Trophoblast cell (in vitro differentiated cells and primary cell): ENCODE measurements around the gene GRID1.

ENCODE experiments used
- DNase-seq, 2 donors: peaks; one replicate each; pipeline ENCODE4 v3.0.0-alpha.2; 2016
- H2AFZ ChIP-seq: 2 replicates; pipeline ENCODE4 v1.6.1; 2013; ENCODE audit warnings: low read length, moderate library complexity, mild to moderate bottlenecking; ENCODE audit not compliant: insufficient read depth, poor library complexity
- H2AK5ac ChIP-seq: 2 replicates; pipeline ENCODE4 v1.6.1; 2013; ENCODE audit warnings: mild to moderate bottlenecking, low read length
- H2BK120ac ChIP-seq: 2 replicates; pipeline ENCODE4 v1.6.1; 2013; ENCODE audit warnings: low read length, mild to moderate bottlenecking, moderate library complexity; ENCODE audit not compliant: insufficient read depth, poor library complexity
- H2BK12ac ChIP-seq: 2 replicates; pipeline ENCODE4 v1.6.1; 2013; ENCODE audit warnings: mild to moderate bottlenecking, low read length, moderate library complexity
- H2BK5ac ChIP-seq: 2 replicates; pipeline ENCODE4 v1.6.1; 2013; ENCODE audit warnings: low read length, low read depth, moderate library complexity, mild to moderate bottlenecking; ENCODE audit not compliant: poor library complexity
- H3K14ac ChIP-seq: 2 replicates; pipeline ENCODE4 v1.6.1; 2013; ENCODE audit warnings: mild to moderate bottlenecking, low read length
- H3K18ac ChIP-seq: 2 replicates; pipeline ENCODE4 v1.6.1; 2013; ENCODE audit warnings: mild to moderate bottlenecking, low read length
- H3K23ac ChIP-seq: 2 replicates; pipeline ENCODE4 v1.6.1; 2013; ENCODE audit warnings: low read length
- H3K27ac ChIP-seq: 2 replicates; pipeline ENCODE4 v1.5.1; 2013; ENCODE audit warnings: low read depth, mild to moderate bottlenecking, inconsistent platforms, low read length, moderate library complexity
- H3K27me3 ChIP-seq: 2 replicates; pipeline ENCODE4 v1.6.1; 2013; ENCODE audit warnings: inconsistent platforms, mild to moderate bottlenecking, low read length, moderate library complexity; ENCODE audit not compliant: insufficient read depth
- H3K36me3 ChIP-seq, 2 experiments: 1 replicate in 1 of 2; 2 replicates in 1 of 2; pipeline ENCODE4 v1.6.1; 2013; ENCODE audit warnings: low read length in 2 of 2, mild to moderate bottlenecking in 2 of 2, moderate library complexity in 1 of 2; ENCODE audit not compliant: insufficient read depth in 2 of 2, control insufficient read depth in 1 of 2
- H3K4ac ChIP-seq: 2 replicates; pipeline ENCODE4 v1.6.1; 2013; ENCODE audit warnings: low read depth, mild to moderate bottlenecking, low read length, moderate library complexity
- H3K4me1 ChIP-seq, 2 experiments: 1 replicate in 1 of 2; 2 replicates in 1 of 2; pipeline ENCODE4 v1.6.1; 2013; ENCODE audit warnings: low read length in 2 of 2, mild to moderate bottlenecking in 2 of 2, moderate library complexity in 1 of 2; ENCODE audit not compliant: insufficient read depth in 2 of 2, control insufficient read depth in 1 of 2
- H3K4me2 ChIP-seq: 2 replicates; pipeline ENCODE4 v1.6.1; 2013; ENCODE audit warnings: inconsistent platforms, mild to moderate bottlenecking, low read length, moderate library complexity
- H3K4me3 ChIP-seq: 2 replicates; pipeline ENCODE4 v1.5.1; 2013; ENCODE audit warnings: mild to moderate bottlenecking, low read depth, low read length, inconsistent platforms
- H3K79me1 ChIP-seq: one replicate; pipeline ENCODE4 v1.6.1; 2013; ENCODE audit warnings: low read length
- H3K79me2 ChIP-seq: 2 replicates; pipeline ENCODE4 v1.6.1; 2013; ENCODE audit warnings: low read length, mild to moderate bottlenecking; ENCODE audit not compliant: control insufficient read depth, insufficient read depth, poor library complexity
- H3K9ac ChIP-seq: 2 replicates; pipeline ENCODE4 v1.6.1; 2013; ENCODE audit warnings: mild to moderate bottlenecking, low read length
- H3K9me3 ChIP-seq: 2 replicates; pipeline ENCODE4 v1.6.1; 2013; ENCODE audit warnings: low read depth, mild to moderate bottlenecking, control low read depth, inconsistent platforms, low read length; ENCODE audit not compliant: insufficient read depth
- H4K12ac ChIP-seq: 2 replicates; pipeline ENCODE4 v1.6.1; 2013; ENCODE audit warnings: low read depth, mild to moderate bottlenecking, low read length, moderate library complexity
- H4K8ac ChIP-seq: 2 replicates; pipeline ENCODE4 v1.6.1; 2013; ENCODE audit warnings: low read depth, mild to moderate bottlenecking, low read length, moderate library complexity
- H4K91ac ChIP-seq: one replicate; pipeline ENCODE4 v1.6.1; 2013; ENCODE audit warnings: low read depth, mild to moderate bottlenecking, low read length, moderate library complexity
- WGBS: extraction: QIAGEN DNeasy Blood & Tissue Kit; methylation state at CpG from one replicate; pipeline ENCODE4 v1.1.7; 2013; ENCODE audit warnings: missing lambda C conversion rate; ENCODE audit not compliant: insufficient read length, insufficient coverage; ENCODE audit errors: extremely low coverage; 5-methylcytosine and 5-hydroxymethylcytosine counted together

The GRID1 gene

DNA sequence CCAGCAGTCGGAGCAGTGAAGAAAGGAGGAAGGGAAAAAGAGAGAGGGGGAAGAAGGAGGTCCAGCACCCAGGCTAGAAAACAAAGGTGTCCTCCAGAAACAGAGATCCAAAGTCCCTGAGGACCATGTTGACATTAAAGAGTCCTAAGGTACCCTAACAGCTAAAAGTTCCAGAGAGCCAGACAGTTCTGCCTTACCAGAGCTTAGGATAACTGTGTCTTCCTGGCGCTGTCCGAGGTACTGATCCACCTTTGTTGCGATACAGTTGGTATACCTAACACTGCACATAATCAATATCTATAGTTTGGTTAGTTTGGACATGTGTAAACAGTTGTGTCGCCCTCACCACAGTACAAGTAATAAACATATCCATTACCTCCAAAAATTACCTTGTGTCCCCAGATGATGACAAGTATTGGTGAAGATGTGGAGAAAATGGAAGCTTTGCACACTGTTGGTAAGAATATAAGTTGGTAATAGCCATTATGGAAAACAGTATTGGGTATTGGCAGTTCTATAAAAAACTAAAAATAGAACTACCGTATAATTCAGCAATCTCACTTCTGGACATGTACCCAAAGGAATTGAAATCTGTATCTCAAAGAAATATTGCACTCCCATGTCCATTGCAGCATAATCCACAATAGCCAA lies 59.8 kb downstream of the GRID1 start:
- peaks cover 7% of the 10 kb centered on the region for H3K9me3 ChIP-seq
- H2AK5ac ChIP-seq: no peak overlapping the region
- H3K36me3 ChIP-seq: no peaks in the 10 kb centered on the region
- no peak overlapping the region for H3K4ac ChIP-seq
- H3K4me2 ChIP-seq: no peak overlapping the region
- H3K9ac ChIP-seq: no peak overlapping the region
- H2AFZ ChIP-seq: no peak overlapping the region
- no peak overlapping the region for H2BK5ac ChIP-seq
- H2BK120ac ChIP-seq: no peak overlapping the region
- no peak overlapping the region for H3K23ac ChIP-seq
- no peaks in the 10 kb centered on the region for H3K4me1 ChIP-seq
- H4K12ac ChIP-seq: no peak overlapping the region
- WGBS: no CpG with 5 or more reads among the region's 6 CpGs
- no peak overlapping the region for H4K8ac ChIP-seq
- H3K14ac ChIP-seq: no peak overlapping the region
- no peaks in the 10 kb centered on the region for H3K79me2 ChIP-seq
- H3K4me3 ChIP-seq: no peak overlapping the region
- no peaks in the 10 kb centered on the region for H3K27me3 ChIP-seq
- H3K79me1 ChIP-seq: no peaks in the 10 kb centered on the region
- H3K18ac ChIP-seq: no peak overlapping the region
- peak in 1 of 2 donors; percentile 44 for DNase-seq
- no peak overlapping the region for H3K27ac ChIP-seq
- H4K91ac ChIP-seq: no peak overlapping the region
- H2BK12ac ChIP-seq: no peak overlapping the region

DNA sequence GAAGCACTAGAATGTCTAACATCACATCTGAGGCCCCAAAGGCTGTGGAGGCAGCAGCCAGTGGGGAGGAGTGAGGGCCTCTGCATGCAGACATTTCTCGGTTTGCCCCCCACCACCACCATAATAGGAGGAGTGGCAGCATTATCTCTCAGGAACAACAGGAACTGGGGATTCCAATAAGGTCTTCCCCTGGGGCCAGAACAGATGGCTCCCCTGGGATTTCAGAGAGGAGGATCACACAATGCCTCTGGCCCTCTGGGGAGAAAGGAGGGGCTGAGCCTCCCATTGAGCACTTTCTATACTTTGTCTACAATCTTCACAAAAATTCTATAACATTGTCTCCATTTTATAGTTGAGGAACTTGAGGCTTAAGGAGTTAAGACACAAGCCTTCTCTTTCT lies 61.1 kb downstream of the GRID1 start:
- DNase-seq: no peak
- Histone ChIP-seq H3K27me3 (no peaks in the 10 kb centered on the region), H3K23ac (no peak overlapping the region), H3K27ac (no peak overlapping the region), H4K12ac (no peak overlapping the region), H3K4me3 (no peak overlapping the region), H2BK120ac (no peak overlapping the region), H3K14ac (no peak overlapping the region), H3K4ac (no peak overlapping the region), H2BK5ac (no peak overlapping the region), H2AFZ (no peak overlapping the region), H3K36me3 (no peaks in the 10 kb centered on the region), H3K79me2 (no peaks in the 10 kb centered on the region), H3K9me3 (peaks cover 7% of the 10 kb centered on the region), H2BK12ac (no peak overlapping the region), H4K8ac (no peak overlapping the region), H3K79me1 (no peaks in the 10 kb centered on the region), H3K18ac (no peak overlapping the region), H3K4me2 (no peak overlapping the region), H4K91ac (no peak overlapping the region), H3K9ac (no peak overlapping the region), H3K4me1 (no peaks in the 10 kb centered on the region), H2AK5ac (no peak overlapping the region)
- WGBS: no CpG with 5 or more reads among the region's 1 CpG

- no CpG with 5 or more reads among the region's 3 CpGs for WGBS
- H3K4me3 ChIP-seq: no peak overlapping the region
- no peak overlapping the region for H3K27ac ChIP-seq
- DNase-seq: no peak
- no peaks in the 10 kb centered on the region for H3K36me3 ChIP-seq
- H2BK120ac ChIP-seq: no peak overlapping the region
- H4K91ac ChIP-seq: no peak overlapping the region
- no peaks in the 10 kb centered on the region for H3K79me1 ChIP-seq
- no peak overlapping the region for H3K4me2 ChIP-seq
- H3K79me2 ChIP-seq: no peaks in the 10 kb centered on the region
- no peaks in the 10 kb centered on the region for H3K4me1 ChIP-seq
- no peak overlapping the region for H3K18ac ChIP-seq
- H3K9me3 ChIP-seq: peaks cover 3% of the 10 kb centered on the region
- H2AFZ ChIP-seq: no peak overlapping the region
- no peaks in the 10 kb centered on the region for H3K27me3 ChIP-seq
- no peak overlapping the region for H3K14ac ChIP-seq
- H2BK5ac ChIP-seq: no peak overlapping the region
- H3K4ac ChIP-seq: no peak overlapping the region
- H2BK12ac ChIP-seq: no peak overlapping the region
- no peak overlapping the region for H4K12ac ChIP-seq
- no peak overlapping the region for H2AK5ac ChIP-seq
- H3K9ac ChIP-seq: no peak overlapping the region
- no peak overlapping the region for H3K23ac ChIP-seq
- H4K8ac ChIP-seq: no peak overlapping the region
Measured at GRCh38 chr10:86304436-86304835, 62.2 kb downstream of the GRID1 start.

DNA sequence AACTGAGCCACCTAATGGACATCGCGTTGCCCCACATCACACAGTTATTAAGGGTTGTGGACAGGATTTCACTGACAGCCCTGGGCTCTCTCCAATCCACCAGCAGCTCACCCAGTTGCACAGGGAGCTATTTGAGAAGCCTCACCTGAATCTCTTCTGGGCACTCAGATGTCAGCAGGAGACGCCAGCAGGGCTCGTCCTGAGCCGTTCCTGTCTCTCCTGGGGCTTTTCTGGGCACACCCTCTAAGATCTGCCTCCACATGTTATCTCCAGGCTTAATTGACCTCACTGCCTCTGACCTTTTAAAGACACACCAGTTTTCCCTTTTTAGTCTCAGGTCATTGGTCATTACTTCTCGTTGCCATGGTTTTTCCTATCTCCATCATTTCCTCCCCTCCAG lies 63.0 kb downstream of the GRID1 start:
- Histone ChIP-seq H3K9ac (no peak overlapping the region), H3K4me2 (no peak overlapping the region), H3K23ac (no peak overlapping the region), H3K27me3 (no peaks in the 10 kb centered on the region), H2AFZ (no peak overlapping the region), H2BK5ac (no peak overlapping the region), H3K14ac (no peak overlapping the region), H3K9me3 (peaks cover 3% of the 10 kb centered on the region), H3K27ac (no peak overlapping the region), H3K4ac (no peak overlapping the region), H3K79me2 (no peaks in the 10 kb centered on the region), H4K8ac (no peak overlapping the region), H3K79me1 (no peaks in the 10 kb centered on the region), H2BK12ac (no peak overlapping the region), H3K4me3 (no peak overlapping the region), H3K18ac (no peak overlapping the region), H2AK5ac (no peak overlapping the region), H2BK120ac (no peak overlapping the region), H3K4me1 (no peaks in the 10 kb centered on the region), H3K36me3 (no peaks in the 10 kb centered on the region), H4K12ac (no peak overlapping the region), H4K91ac (no peak overlapping the region)
- no CpG with 5 or more reads among the region's 6 CpGs for WGBS
- no peak for DNase-seq
